HEK293T (cell line): ENCODE results near the gene JADE1.

Experiments used
- BHLHE40 ChIP-seq: fragments of 450-650 bp; IDR thresholded peaks from 2 replicates; pipeline ENCODE4 v1.6.1; 2016; ENCODE audit warnings: mild to moderate bottlenecking, moderate library complexity, borderline replicate concordance
- FOXK2 ChIP-seq: fragments of 450-650 bp; IDR thresholded peaks from 2 replicates; pipeline ENCODE4 v1.6.1; 2016; ENCODE audit warnings: mild to moderate bottlenecking
- NFRKB ChIP-seq: fragments of 450-650 bp; IDR thresholded peaks from 2 replicates; pipeline ENCODE4 v1.6.1; 2016; ENCODE audit warnings: mild to moderate bottlenecking, moderate library complexity
- SP1 ChIP-seq: fragments of 450-650 bp; IDR thresholded peaks from 2 replicates; pipeline ENCODE4 v1.6.1; 2017

- TF ChIP-seq NFRKB (no peak), BHLHE40 (no peak), FOXK2 (no peak), SP1 (no peak)
Observed at GRCh38 chr4:128812442-128813235, 3.1 kb downstream of the JADE1 start.
